Measurements from ENCODE around the gene EIF2AK3. TPM values are rescaled to one million over a fixed set of nuclear protein-coding genes. Genes with fewer than 3 reads are reported as not detected.

Gene EIF2AK3
- total and polyA plus RNA-seq, 2 of the 8 experiments (the other 6 are each of a cell fraction or from before 2014, with no cell fraction given), result 5.8 to 22.8 TPM

- H3K9me3 ChIP-seq (ENCODE audit: insufficient read depth in 2 of 2, low read depth in 1 of 2, low read length in 1 of 2), result no peaks in the 10 kb centered on the region
- no peaks in the 10 kb centered on the region for H3K4me1 ChIP-seq (replicated peaks in 1 of 4; ENCODE audit: control insufficient read depth in 3 of 4, insufficient read depth in 4 of 4, low read length in 3 of 4)
- no peaks in the 10 kb centered on the region for H3K27me3 ChIP-seq (replicated peaks in 1 of 4; ENCODE audit: control insufficient read depth in 3 of 4, extremely low read depth in 1 of 4, insufficient read depth in 3 of 4, low read length in 3 of 4)
- CTCF ChIA-PET (ENCODE audit: partially characterized antibody), result interaction anchor here (0.6 to 13.6 kb wide), 12 partner anchors 13 to 461 kb away, joined by 3 to 306 read pairs (median 3); partner anchors contain the start of gene RPIA
- no peaks in the 10 kb centered on the region for H3K36me3 ChIP-seq (ENCODE audit: control insufficient read depth in 2 of 4, insufficient read depth in 4 of 4, low read length in 3 of 4)
- H2AK5ac ChIP-seq (ENCODE audit: low read depth, low read length), result no peak overlapping the region
- no peak overlapping the region for H3K4ac ChIP-seq (replicated peaks; ENCODE audit: insufficient read length, low read depth, low read length)
- no peaks in the 10 kb centered on the region for H3K23me2 ChIP-seq (ENCODE audit: low read depth, low read length)
- WGBS, 2 experiments (ENCODE audit: extremely low coverage in 1 of 2, insufficient coverage in 1 of 2, insufficient read length in 1 of 2, insufficient replicate concordance in 2 of 2, low coverage in 1 of 2, low lambda C conversion rate in 2 of 2, missing lambda C conversion rate in 1 of 2), result 78% methylated on average over 1 of the region's 1 CpG; no CpG with 5 or more reads in 1 of the 2 experiments
- POLR2A ChIA-PET (ENCODE audit: partially characterized antibody), result interaction anchor here (0.6 kb wide), 1 partner anchor 254 kb away, joined by 4 read pairs; no protein-coding TSS in a partner anchor
- no peaks in the 10 kb centered on the region for H3K79me2 ChIP-seq (ENCODE audit: control insufficient read depth in 1 of 2, insufficient read depth in 2 of 2, low read length in 2 of 2)
- H3K56ac ChIP-seq (replicated peaks; ENCODE audit: insufficient read length, low read depth, low read length), result no peak overlapping the region
- DNase-seq (ENCODE audit: low read depth in 1 of 2, low spot score in 2 of 2) (no peak), FAIRE-seq (no peak)
- no peak overlapping the region for H2BK120ac ChIP-seq (replicated peaks; ENCODE audit: low read depth, low read length)
- H2AFZ ChIP-seq (ENCODE audit: low read length), result no peak overlapping the region
- no peak overlapping the region for H3K27ac ChIP-seq (ENCODE audit: low read depth, low read length)
- H2BK15ac ChIP-seq (ENCODE audit: low read length), result no peak overlapping the region
- H4K8ac ChIP-seq (ENCODE audit: extremely low read depth, insufficient read depth, low read length), result no peak overlapping the region
- H2BK12ac ChIP-seq (ENCODE audit: low read depth, low read length), result no peak overlapping the region
- no peak overlapping the region for H3K23ac ChIP-seq (ENCODE audit: insufficient read length)
- H3K9ac ChIP-seq (replicated peaks in 1 of 4; ENCODE audit: extremely low read depth in 1 of 4, low read depth in 3 of 4, low read length in 3 of 4), result no peak overlapping the region
- H2BK20ac ChIP-seq (ENCODE audit: low read length), result no peak overlapping the region
- H4K91ac ChIP-seq (replicated peaks; ENCODE audit: insufficient read length, low read length), result no peak overlapping the region
- H2BK5ac ChIP-seq (ENCODE audit: low read depth, low read length), result no peak overlapping the region
- H4K5ac ChIP-seq (ENCODE audit: insufficient read length, low read depth, low read length), result no peak overlapping the region
- no peaks in the 10 kb centered on the region for H3K79me1 ChIP-seq (ENCODE audit: low read depth, low read length)
- no peak overlapping the region for H3K4me3 ChIP-seq (ENCODE audit: extremely low read depth in 1 of 4, insufficient read depth in 2 of 4, low read depth in 3 of 4, low read length in 4 of 4)
- H3K4me2 ChIP-seq (ENCODE audit: insufficient read depth in 1 of 2, low read depth in 2 of 2, low read length in 2 of 2), result no peak overlapping the region
- H3K18ac ChIP-seq (ENCODE audit: extremely low read depth, low read length), result no peak overlapping the region
- H4K20me1 ChIP-seq (replicated peaks in 1 of 2; ENCODE audit: control insufficient read depth in 1 of 2, insufficient read depth in 2 of 2, low read length in 2 of 2), result no peaks in the 10 kb centered on the region
- no peak overlapping the region for H3K14ac ChIP-seq (ENCODE audit: insufficient read length)
- TF ChIP-seq TEAD4 (IDR thresholded peaks at IDR 0.05; ENCODE audit: low read depth, low read length), result no peak
- TF ChIP-seq GTF2F1 (IDR thresholded peaks at IDR 0.05; ENCODE audit: borderline replicate concordance, low read depth, low read length), result no peak
- no peak for TF ChIP-seq RAD21 (IDR thresholded peaks at IDR 0.05 in 1 of 2, conservative IDR thresholded peaks at IDR 0.05 in 1 of 2; ENCODE audit: low read depth in 2 of 2, low read length in 2 of 2)
- no peak for TF ChIP-seq SIX5 (IDR thresholded peaks at IDR 0.05; ENCODE audit: low read depth, low read length)
- TF ChIP-seq TAF1 (IDR thresholded peaks at IDR 0.05; ENCODE audit: low read depth, low read length), result no peak
- no peak for TF ChIP-seq HDAC6 (IDR thresholded peaks at IDR 0.05; ENCODE audit: low read depth, low read length)
- no peak for TF ChIP-seq BRCA1 (IDR thresholded peaks at IDR 0.05; ENCODE audit: low read depth, low read length)
- no peak for TF ChIP-seq HDAC2 (IDR thresholded peaks at IDR 0.05; ENCODE audit: borderline replicate concordance in 1 of 2, low read depth in 2 of 2, low read length in 2 of 2)
- TF ChIP-seq SIN3A (conservative IDR thresholded peaks at IDR 0.05 in 1 of 2, IDR thresholded peaks at IDR 0.05 in 1 of 2; ENCODE audit: low read depth in 1 of 2, low read length in 2 of 2), result no peak
- TF ChIP-seq E2F6 (IDR thresholded peaks at IDR 0.05), result no peak
- TF ChIP-seq USF2 (IDR thresholded peaks at IDR 0.05; ENCODE audit: low read length), result no peak
- TF ChIP-seq RXRA (IDR thresholded peaks at IDR 0.05; ENCODE audit: insufficient read depth, low read depth, low read length), result no peak
Observed at GRCh38 chr2:88673363-88673762, 46.1 kb upstream of the EIF2AK3 start.

Measured in H1 (cell line).